Vagina (tissue), 2 donors: ENCODE measurements around the gene CALN1. TPM values are rescaled to one million over a fixed set of nuclear protein-coding genes. Genes with fewer than 3 reads are reported as not detected.

Experiments used
- DNase-seq, 2 donors: peaks; one replicate each; pipeline ENCODE4 v3.0.0-alpha.2; 2017; ENCODE audit errors: extremely low spot score in 2 of 2
- H3K27ac ChIP-seq: fragments of 200-600 bp; sonication (generic); one replicate; pipeline ENCODE4 v1.5.1; 2019
- H3K27me3 ChIP-seq: fragments of 200-600 bp; sonication (generic); one replicate; pipeline ENCODE4 v1.5.1; 2019
- H3K36me3 ChIP-seq, 2 donors: fragments of 200-600 bp; sonication (generic); one replicate each; pipeline ENCODE4 v1.5.1; 2017 to 2019
- H3K4me1 ChIP-seq: fragments of 200-600 bp; sonication (generic); one replicate; pipeline ENCODE4 v1.5.1; 2019
- H3K4me3 ChIP-seq, 2 donors: fragments of 200-600 bp; sonication (generic); 1 replicate in 1 of 2; 2 replicates in 1 of 2; pipeline ENCODE4 v1.5.1; 2016 to 2019
- H3K9me3 ChIP-seq: fragments of 200-600 bp; sonication (generic); one replicate; pipeline ENCODE4 v1.5.1; 2019
- POLR2A ChIP-seq, 2 donors: fragments of 450-650 bp; IDR thresholded peaks; one replicate each; pipeline ENCODE4 v1.6.1; 2017; ENCODE audit warnings: antibody characterized with exemption in 2 of 2, mild to moderate bottlenecking in 2 of 2, moderate library complexity in 2 of 2
- POLR2AphosphoS5 ChIP-seq, 2 donors: sonication (generic); formaldehyde crosslinking; IDR thresholded peaks; one replicate each; pipeline ENCODE4 v1.9.0; 2017; ENCODE audit warnings: antibody characterized with exemption in 2 of 2, mild to moderate bottlenecking in 2 of 2, low read depth in 1 of 2; ENCODE audit not compliant: insufficient read depth in 1 of 2
- intact Hi-C: fragments of 100-400 bp; cut with DNase I; formaldehyde crosslinking; loops from one replicate; pipeline ENCODE4 v1.15.1; 2023
- total RNA-seq: library from RNA; depleted of rRNA; stranded (reverse); fragments of >200 nt; gene quantifications from one replicate; pipeline ENCODE4 v1.2.3, GENCODE V29; 2016
- TF ChIP-seq, protein P1 (sequence below), 3 experiments: fragments of 450-650 bp in 2 of 3; fragments of 200-600 bp in 1 of 3; sonication (generic) in 1 of 3; IDR thresholded peaks; one replicate each; pipeline ENCODE4 v1.5.1; 2017 to 2019; ENCODE audit warnings: antibody characterized with exemption in 3 of 3, mild to moderate bottlenecking in 2 of 3, moderate library complexity in 2 of 3

CALN1 gene
- total RNA-seq, 1 donor from 2014 or later: 6.9 TPM

DNA sequence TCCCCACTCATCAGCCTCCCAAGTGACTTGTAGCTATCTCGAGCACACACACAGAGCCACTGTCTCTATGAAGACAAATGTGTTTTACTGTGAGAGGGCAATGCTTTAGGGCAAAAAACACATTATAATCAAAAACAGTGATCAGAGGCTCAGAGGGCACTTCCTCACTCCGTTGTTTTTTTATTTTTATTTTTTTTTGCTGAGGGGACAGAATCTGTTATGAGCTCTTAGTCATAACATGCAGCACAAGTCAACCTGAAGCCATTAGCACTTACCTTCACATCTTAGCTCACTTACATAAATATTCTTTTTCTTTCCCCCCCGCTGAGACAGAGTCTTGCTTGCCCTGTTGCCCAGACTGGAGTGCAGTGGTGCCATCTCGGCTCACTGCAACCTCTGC, 157.7 kb downstream of the CALN1 start:
- DNase-seq: no peak
- H3K27me3 ChIP-seq: no peaks in the 10 kb centered on the region
- no peaks in the 10 kb centered on the region for H3K9me3 ChIP-seq
- no peak for TF ChIP-seq POLR2AphosphoS5 (IDR thresholded peaks at IDR 0.05; ENCODE audit: insufficient read depth in 1 of 2, low read depth in 1 of 2)
- TF ChIP-seq POLR2A (IDR thresholded peaks at IDR 0.05): no peak
- TF ChIP-seq, protein P1, sequence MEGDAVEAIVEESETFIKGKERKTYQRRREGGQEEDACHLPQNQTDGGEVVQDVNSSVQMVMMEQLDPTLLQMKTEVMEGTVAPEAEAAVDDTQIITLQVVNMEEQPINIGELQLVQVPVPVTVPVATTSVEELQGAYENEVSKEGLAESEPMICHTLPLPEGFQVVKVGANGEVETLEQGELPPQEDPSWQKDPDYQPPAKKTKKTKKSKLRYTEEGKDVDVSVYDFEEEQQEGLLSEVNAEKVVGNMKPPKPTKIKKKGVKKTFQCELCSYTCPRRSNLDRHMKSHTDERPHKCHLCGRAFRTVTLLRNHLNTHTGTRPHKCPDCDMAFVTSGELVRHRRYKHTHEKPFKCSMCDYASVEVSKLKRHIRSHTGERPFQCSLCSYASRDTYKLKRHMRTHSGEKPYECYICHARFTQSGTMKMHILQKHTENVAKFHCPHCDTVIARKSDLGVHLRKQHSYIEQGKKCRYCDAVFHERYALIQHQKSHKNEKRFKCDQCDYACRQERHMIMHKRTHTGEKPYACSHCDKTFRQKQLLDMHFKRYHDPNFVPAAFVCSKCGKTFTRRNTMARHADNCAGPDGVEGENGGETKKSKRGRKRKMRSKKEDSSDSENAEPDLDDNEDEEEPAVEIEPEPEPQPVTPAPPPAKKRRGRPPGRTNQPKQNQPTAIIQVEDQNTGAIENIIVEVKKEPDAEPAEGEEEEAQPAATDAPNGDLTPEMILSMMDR (IDR thresholded peaks at IDR 0.05): no peak
- no peaks in the 10 kb centered on the region for H3K36me3 ChIP-seq
- H3K4me1 ChIP-seq: no peaks in the 10 kb centered on the region
- intact Hi-C loops: no loop called here
- H3K4me3 ChIP-seq: no peak overlapping the region
- H3K27ac ChIP-seq: no peak overlapping the region

DNA sequence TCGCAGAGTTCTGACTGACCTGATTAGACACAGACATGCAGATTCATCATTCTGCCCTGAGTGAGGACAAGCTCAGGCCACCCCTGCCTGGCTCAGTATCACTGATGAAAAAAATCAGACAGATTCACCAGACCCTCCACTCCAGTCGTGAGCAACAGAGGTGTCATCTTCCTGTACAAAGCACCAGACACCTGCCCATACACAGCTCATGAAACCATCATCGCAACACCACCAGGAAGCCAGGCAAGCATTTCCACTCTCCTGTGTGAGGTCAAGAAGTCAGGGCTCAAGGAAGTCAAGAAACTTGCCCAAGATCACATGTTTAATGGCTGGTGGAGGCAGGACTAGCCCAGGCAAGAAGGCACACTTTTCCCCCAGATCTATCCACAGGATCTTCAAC, 163.0 kb downstream of the CALN1 start:
- intact Hi-C loops: no loop called here
- no peak overlapping the region for H3K4me3 ChIP-seq
- TF ChIP-seq POLR2AphosphoS5 (IDR thresholded peaks at IDR 0.05; ENCODE audit: insufficient read depth in 1 of 2, low read depth in 1 of 2) (no peak), POLR2A (IDR thresholded peaks at IDR 0.05) (no peak)
- TF ChIP-seq, protein P1 (IDR thresholded peaks at IDR 0.05): no peak

DNA sequence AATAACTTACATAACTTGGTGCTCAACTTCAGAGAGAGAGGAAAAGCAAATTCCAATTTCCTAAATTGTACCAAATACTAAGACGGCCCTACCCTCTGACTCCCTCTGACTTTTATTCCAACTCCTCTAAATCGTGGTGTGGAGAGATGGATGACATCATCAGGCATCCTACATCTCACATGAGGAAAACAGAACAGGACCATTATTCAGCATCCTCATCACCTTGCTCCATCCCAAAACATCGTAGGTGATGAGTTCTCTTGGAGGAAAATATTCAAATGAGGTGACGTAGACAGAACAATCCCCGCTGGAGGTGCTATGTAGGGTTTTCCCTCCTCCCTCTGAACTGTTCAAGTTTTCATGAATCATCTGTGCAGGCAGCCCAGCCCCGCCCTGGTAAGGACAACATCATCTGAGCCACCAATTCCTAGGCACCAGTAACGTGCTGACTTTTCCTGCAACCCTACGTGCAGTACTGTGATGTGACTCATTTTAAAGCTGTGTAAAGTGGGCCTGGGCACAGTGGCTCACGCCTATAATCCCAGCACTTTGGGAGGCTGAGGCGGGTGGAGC, 167.2 kb downstream of the CALN1 start:
- no peaks in the 10 kb centered on the region for H3K4me1 ChIP-seq
- intact Hi-C loops: no loop called here
- H3K27me3 ChIP-seq: no peaks in the 10 kb centered on the region
- no peak overlapping the region for H3K4me3 ChIP-seq
- DNase-seq: no peak
- no peak overlapping the region for H3K27ac ChIP-seq
- TF ChIP-seq POLR2AphosphoS5 (IDR thresholded peaks at IDR 0.05; ENCODE audit: insufficient read depth in 1 of 2, low read depth in 1 of 2) (no peak), POLR2A (IDR thresholded peaks at IDR 0.05) (no peak)
- TF ChIP-seq, protein P1 (IDR thresholded peaks at IDR 0.05): no peak
- no peaks in the 10 kb centered on the region for H3K36me3 ChIP-seq
- no peaks in the 10 kb centered on the region for H3K9me3 ChIP-seq

More for the DNA sequence above, 163.0 kb downstream of the CALN1 start:
- H3K9me3 ChIP-seq: no peaks in the 10 kb centered on the region
- no peak overlapping the region for H3K27ac ChIP-seq
- H3K36me3 ChIP-seq: no peaks in the 10 kb centered on the region
- no peak for DNase-seq
- no peaks in the 10 kb centered on the region for H3K27me3 ChIP-seq
- no peaks in the 10 kb centered on the region for H3K4me1 ChIP-seq

DNA sequence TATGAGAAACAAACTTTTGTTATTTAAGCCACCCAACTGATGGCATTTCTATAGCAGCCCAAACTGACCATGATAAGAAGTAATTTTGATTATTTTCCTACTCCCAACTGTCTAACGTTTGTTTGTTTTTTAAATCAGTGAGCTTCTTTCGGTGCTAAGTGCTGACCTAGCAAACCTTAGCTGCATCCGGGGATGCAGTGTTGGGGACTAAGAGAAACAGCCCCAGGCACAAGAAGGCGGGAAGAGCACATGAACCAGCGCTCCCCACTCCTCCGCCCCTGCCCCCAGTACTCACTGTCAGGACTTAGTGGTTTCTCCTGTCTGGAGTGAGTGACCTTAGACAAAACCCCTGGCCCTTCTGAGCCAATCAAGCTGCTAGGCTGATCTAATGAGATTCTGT, 168.8 kb downstream of the CALN1 start:
- Histone ChIP-seq H3K27me3 (no peaks in the 10 kb centered on the region), H3K4me1 (no peaks in the 10 kb centered on the region), H3K4me3 (no peak overlapping the region), H3K27ac (no peak overlapping the region), H3K9me3 (no peaks in the 10 kb centered on the region), H3K36me3 (no peaks in the 10 kb centered on the region)
- intact Hi-C loops: no loop called here
- TF ChIP-seq POLR2AphosphoS5 (IDR thresholded peaks at IDR 0.05; ENCODE audit: insufficient read depth in 1 of 2, low read depth in 1 of 2) (no peak), POLR2A (IDR thresholded peaks at IDR 0.05) (no peak)
- TF ChIP-seq, protein P1 (IDR thresholded peaks at IDR 0.05): no peak
- no peak for DNase-seq

DNA sequence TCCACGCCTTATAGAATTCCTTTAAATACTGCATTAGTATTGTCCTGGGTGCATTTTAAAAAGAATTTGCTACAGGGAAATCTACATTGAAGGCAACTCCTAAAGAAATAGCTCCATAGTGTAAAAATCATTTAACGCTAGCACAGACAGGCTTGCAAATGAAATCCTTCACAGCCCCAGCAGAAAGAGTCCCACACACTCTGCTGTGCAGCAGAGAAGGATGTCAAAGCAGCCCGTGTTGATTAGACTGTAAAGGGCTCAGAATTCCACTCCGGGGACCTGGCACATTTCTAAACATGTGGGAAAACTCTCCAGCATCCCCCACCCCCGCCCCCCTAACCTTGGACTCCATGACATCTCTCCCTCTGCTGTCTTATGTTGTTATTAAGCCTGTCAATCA, 176.8 kb downstream of the CALN1 start:
- DNase-seq: no peak
- Histone ChIP-seq H3K4me1 (peaks cover 5% of the 10 kb centered on the region), H3K9me3 (no peaks in the 10 kb centered on the region), H3K4me3 (no peak overlapping the region), H3K36me3 (no peaks in the 10 kb centered on the region), H3K27me3 (no peaks in the 10 kb centered on the region), H3K27ac (no peak overlapping the region)
- no peak for TF ChIP-seq POLR2A (IDR thresholded peaks at IDR 0.05)
- TF ChIP-seq, protein P1 (IDR thresholded peaks at IDR 0.05): no peak
- TF ChIP-seq POLR2AphosphoS5 (IDR thresholded peaks at IDR 0.05; ENCODE audit: insufficient read depth in 1 of 2, low read depth in 1 of 2): no peak
- intact Hi-C loops: no loop called here
